HG02870 (cell line): ENCODE measurements around the gene KASH5.
"Not testable (repeated sequence)": the region's sequence is repeated elsewhere in the genome, so short reads cannot be mapped to it uniquely, and the experiment has no call there.

ENCODE experiments used
- ATAC-seq: cut with Tn5 transposase; IDR thresholded peaks from one replicate; pipeline ENCODE4 v1.9.1; 2021; ENCODE audit warnings: mild to moderate bottlenecking, moderate library complexity; ENCODE audit not compliant: unreplicated experiment

The KASH5 gene

DNA sequence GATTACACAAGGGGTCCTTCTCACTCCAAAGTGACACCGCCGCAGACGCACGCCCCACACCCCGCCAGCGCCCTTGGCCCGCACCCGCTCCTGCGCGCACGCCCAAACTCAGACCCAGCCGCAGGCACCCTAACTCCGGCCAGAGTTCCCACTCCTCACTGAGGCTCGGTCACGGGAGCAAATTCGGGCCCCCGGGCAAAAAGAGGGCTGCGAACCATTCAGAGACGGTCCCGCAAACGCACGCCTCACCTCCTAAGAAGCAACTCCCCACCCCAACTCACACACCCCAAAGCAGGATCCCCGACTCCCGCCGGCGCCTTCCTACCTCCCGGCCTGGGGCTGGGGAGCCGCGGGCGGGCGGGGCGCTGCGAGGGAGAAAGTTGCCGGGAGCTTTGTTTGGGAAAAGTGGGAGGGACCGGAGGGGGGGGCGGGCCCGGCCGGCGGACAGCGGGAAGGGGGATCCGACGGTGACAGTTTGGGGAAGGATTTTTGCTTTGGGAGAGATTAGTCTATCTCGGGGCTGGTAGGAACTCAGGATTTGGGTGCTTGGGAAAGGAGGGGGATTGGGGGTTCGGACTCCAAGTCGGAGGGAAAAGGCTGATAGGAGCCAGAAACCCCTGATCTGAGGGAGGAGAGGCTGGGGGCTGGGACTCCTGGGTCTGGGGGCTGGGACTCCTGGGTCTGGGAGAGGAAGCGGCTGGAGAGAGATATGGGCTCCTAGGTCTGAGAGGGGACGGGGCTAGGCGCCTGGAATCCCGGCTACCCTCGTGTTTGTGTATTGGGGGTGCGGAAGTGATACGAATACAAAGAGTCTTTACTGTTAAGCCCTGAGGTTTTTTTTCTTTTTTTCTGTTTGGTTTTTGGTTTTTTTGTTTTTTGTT lies 25.8 kb upstream of the KASH5 start, which contains the start of gene TEAD2:
Gene TEAD2, minus strand, starts transcription at position 369 of the 881 bp plus-strand sequence. CDS start 2,341 bp downstream, outside the sequence.
- no peak for ATAC-seq

DNA sequence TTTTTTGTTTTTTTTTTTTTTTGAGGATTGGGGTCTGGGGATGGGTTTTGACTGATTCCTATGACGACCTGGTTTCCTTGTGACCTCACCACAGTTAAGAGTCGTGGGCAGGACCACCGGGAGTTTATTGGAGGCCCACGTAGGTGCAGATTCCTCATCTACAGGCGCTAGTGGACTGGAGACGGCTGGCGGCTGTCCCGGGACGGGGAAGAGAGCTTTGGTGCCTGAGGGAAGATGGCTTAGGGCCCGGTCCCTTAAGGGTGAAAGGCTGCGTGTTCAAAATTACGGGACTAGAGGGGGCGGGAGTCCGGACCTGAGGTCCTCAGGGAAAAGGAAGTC lies 25.2 kb upstream of the KASH5 start:
- no peak for ATAC-seq

DNA sequence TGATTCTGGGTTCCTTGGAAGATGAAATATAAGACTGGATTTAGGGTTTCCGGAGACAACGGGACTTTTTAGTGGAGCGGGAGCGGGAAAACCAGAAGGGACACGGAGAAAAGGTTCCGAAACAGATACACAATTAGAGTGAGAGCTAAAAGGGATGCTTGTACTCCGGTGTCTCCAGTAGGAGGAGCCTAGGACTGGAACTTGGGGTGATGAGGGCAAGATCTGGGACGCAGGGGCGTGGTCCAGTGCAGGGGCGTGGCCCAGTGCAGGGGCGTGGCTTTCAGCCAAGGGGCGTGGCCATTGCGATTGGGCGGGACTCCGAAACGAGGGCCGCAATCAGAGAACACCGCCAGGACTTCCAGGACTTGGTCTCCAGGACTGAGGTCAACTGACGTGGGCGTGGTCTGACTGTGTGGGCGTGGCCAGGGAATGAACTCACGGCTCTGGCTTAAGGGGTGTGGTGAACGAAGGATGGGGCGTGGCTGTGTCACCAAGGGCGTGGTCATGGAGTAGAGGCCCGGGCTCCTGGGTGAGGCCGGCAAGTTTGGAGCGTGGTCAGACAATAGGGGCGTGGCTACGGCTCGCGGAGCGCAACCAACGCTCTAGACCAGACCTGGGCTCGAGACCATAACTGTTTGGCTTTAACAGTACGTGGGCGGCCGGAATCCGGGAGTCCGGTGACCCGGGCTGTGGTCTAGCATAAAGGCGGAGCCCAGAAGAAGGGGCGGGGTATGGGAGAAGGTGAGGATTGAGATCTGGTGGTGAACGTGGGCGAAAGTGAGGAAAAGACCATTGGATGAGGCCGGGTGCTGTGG lies 24.6 kb upstream of the KASH5 start, which contains the start of gene DKKL1:
Gene DKKL1, plus strand, starts transcription at position 610 of the 815 bp plus-strand sequence. Its CDS starts 122 bp downstream, at position 732.
- ATAC-seq: no peak

DNA sequence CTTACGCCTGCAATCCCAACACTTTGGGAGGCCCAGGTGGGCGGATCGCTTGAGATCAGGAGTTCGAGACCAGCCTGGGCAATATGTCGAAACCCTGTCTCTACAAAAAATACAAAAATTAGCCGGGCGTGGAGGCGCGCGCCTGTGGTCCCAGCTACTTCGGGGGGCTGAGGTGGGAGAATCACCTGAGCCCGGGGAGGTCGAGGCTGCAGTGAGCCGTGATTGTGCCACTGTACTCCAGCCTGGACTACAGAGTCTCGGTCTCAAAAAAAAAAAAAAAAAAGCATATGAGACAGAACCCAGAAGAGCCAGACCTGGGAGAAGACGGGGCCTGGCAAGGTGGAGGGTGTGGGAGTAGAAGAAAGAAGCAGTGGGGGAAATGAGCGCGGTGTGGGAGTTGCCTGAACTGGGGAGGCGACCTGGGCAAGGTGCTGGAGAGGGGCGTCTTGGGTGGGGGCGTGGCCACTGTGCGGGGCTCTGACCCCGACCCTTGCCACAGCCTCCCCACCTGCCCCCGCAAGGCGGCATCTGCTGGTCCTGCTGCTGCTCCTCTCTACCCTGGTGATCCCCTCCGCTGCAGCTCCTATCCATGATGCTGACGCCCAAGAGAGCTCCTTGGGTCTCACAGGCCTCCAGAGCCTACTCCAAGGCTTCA lies 23.8 kb upstream of the KASH5 start:
- no peak for ATAC-seq

DNA sequence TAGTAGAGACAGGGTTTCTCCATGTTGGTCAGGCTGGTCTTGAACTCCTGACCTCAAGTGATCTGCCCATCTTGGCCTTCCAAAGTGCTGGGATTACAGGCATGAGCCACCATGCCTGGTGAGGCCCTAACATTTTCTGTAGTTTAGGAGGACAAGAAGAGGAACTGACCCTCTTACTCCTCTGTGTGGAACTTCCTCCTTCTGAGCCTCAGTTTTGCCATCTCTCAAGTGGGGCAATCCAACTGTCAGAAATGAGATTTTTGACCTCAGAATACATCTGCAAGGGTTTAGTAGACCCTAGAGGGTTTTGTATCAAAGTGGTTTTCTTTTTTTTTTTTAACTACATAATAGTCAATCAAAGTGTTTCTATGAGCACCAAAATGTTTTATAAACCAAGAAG lies 21.9 kb upstream of the KASH5 start:
- no peak for ATAC-seq

DNA sequence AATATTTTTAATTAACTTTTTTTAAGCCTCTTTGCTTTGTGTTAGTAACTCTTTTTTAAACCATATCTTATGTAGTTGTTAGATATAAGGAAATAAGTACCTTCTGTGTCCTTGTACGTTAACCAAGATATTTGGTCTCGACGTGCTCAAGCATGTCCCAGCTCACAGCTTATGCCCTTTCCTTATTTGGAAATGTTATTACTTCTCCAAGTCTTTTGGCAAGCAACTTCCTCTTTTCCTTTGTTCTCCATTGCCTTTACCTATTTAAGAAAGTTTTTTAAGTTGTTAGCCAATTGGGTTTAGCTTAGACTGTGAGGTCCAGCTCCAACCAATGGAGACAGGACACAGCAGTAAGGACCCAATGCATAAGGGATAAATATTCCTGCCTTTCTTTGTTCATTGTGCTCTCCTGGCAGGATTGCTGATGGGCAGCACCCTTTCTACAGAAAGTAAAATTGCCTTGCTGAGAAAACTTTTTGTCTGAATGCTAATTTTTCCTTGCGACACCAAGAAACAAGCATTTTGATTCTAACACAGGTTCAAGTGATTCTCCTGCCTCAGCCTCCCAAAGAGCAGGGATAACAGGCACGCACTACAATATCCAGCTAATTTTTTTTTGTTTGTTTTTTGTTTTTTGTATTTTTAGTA lies 19.2 kb upstream of the KASH5 start:
- no peak for ATAC-seq

DNA sequence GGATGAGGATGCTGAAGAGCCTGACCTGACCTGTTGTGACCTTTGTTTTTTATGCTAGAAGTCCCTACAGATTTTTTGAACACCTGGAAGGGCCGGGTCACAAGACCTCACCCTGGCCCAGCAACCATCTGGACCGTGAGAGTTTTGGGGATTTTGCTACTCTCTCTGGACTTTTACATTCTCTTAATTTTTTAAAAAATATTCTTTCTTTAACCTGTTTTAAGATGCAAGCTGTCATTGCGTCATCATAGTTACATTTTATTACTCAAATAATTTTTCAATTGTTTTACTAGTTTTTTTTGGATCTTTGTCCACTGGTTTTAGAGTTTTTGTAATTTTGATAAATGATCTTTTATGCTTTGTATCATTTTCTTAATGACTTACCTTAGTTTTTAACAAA lies 16.9 kb upstream of the KASH5 start:
- no peak for ATAC-seq

DNA sequence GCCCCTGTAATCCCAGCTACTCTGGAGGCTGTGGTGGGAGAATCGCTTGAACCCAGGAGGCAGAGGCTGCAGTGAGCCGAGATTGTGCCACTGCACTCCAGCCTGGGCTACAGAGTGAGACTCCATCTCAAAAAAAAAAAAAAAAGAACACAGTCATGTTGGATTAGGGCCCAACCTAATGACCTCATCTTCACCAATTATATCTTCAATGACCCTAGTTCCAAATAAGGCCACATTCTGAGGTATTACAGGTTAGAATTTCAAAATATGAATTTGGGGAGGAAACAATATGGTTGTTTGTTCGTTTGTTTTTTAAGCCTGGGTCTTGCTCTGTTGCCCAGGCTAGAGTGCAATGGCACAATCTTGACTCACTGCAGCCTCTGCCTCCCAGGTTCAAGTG lies 14.9 kb upstream of the KASH5 start:
- not testable (repeated sequence) for ATAC-seq

DNA sequence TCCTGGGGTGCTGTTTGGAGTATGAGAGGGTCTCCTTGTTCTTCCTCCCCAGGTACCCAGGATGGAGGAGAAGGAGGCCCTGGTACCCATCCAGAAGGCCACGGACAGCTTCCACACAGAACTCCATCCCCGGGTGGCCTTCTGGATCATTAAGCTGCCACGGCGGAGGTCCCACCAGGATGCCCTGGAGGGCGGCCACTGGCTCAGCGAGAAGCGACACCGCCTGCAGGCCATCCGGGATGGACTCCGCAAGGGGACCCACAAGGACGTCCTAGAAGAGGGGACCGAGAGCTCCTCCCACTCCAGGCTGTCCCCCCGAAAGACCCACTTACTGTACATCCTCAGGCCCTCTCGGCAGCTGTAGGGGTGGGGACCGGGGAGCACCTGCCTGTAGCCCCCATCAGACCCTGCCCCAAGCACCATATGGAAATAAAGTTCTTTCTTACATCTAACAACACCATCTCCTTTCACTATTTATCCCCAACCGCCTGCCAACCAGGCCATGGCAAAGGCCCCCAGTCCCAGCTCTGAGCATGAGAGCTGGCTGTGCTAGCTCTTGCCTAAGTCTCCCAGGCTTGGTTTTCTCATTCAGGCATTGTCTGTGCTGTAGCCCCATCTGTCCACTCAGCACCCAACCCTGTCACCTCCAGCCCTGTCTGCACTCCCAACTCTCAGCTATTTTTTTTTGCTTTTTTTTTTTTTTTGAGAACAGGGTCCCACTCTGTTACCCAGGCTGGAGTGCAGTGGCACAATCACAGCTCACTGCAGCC lies 13.2 kb upstream of the KASH5 start:
- ATAC-seq: no peak

DNA sequence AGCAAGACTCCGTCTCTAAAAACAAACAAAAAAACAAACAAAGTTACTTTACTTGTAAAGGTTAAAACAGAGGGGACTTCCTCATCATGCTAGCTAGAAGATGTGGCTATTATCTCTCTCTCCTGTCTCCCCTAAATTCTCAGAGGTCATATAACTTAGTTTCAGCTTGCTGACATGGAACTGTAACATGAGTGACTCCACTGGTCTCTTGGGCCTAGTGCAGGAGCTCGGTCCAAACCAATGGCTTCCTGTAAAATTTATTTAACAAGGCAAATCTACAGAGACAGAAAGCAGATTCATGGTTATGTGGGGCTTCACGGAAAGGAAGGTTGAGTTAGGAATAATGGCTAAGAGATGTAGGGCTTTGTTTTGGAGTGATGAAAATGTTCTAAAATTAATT lies 9.5 kb upstream of the KASH5 start:
- ATAC-seq: no peak

DNA sequence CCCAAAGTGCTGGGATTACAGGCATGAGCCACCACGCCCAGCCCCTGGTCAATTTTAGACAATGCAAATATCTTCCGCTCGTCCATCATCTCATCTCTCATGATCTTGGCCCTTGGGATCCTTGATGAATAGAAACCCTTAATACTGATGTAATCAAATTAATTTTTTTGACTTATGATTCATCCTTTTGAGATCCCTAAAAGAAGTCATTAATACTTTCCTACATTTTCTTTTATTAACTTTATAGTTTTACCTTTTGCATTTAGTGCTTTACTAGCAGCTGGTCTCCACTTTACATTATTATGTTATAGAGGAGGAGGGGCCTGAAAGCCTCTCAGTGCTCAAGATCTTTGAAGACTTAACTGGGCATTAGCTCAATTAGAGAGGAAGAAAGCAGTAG lies 7.7 kb upstream of the KASH5 start:
- no peak for ATAC-seq

DNA sequence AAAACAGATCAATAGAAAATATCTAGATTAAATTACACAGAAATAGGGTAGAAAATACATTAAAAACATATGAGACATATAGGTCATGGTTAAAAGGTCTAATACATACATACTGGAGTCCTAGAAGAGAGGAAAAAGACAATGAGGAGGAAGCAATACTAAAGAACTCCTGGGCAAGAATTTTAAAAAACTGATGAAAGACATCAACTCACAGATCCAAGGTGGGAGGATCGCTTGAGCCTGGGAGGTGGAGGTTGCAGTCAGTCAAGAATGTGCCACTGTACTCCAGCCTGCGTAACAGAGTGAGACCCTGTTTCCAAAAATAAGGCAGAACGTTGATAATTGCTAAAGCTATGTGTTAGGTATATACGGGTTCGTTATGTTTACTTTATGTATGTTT lies 5.4 kb upstream of the KASH5 start:
- no peak for ATAC-seq

DNA sequence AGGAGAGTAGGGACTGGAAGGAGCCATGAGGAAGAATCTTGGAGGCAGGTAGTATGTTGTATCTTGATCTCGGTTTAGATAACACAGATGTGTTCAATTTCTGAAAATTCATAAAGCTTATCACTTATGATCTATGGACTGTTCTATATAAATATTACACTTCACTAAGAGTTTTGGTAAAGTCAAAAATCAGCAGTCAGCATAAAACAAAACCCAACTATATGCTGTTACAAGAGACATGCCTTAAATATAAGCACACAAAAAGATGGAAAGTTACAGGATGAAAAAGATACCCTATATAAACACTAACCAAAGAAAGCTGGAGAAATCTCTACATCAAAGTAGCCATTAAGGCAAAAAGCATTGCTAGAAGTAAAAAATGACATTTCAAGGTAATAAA lies 4.5 kb upstream of the KASH5 start:
- no peak for ATAC-seq

DNA sequence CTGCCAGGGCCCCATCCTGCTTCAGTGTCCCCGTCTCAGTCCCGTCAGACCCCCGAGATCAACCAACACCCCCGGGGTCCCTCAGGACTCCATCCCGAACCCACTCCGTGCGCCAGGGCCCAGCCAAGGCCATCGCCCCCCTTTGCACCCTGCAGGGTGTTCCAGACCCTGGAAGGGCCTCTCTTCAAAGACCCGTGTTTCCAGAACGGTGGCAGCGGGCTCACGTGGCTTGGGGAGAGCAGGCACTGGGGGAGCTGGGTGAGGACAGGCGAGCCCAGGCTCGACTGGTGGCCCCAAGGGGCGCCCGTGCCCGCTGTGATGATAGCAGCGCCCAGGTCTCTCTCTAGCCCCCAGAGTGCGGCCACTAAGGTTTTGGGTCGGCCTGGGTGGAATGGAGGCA lies 1.4 kb downstream of the KASH5 start:
- ATAC-seq: no peak

DNA sequence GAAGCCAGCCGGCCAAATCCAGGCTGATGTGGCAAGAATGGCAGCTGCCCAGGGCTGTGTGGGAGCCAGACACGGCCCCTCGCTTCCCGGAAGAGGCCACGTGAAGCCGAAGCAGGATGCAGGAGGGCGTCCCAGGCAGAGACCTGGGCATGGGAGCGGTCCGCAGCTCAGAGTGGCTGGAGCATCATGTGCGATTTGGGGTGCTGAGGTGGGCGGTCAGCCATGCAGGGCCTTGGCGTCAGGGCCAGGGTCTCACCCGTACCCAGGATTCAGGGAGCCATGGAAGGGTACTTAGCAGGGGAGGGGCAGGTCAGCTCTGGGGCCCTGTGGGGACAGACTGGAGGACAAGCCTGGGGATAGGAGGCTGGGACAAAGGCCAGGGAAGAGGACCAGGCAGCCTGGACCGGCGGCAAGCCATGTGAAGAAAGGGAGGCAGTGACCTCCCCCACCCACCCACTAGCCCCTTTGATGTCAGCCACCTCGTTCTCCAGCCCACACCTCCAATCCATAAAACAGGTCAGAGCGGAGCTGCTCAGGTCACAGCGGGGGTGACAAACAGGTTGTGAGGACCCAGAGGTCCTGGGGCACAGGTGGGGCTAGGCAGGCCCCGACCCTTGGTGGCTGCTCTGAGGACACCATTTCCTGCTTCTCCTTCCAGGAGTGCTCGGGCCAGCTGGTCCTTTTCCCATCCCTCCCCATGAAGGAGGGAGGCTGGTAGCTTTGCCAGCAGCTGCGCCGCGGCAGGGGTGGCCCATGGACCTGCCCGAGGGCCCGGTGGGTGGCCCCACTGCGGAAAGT lies 2.3 kb downstream of the KASH5 start:
- no peak for ATAC-seq

DNA sequence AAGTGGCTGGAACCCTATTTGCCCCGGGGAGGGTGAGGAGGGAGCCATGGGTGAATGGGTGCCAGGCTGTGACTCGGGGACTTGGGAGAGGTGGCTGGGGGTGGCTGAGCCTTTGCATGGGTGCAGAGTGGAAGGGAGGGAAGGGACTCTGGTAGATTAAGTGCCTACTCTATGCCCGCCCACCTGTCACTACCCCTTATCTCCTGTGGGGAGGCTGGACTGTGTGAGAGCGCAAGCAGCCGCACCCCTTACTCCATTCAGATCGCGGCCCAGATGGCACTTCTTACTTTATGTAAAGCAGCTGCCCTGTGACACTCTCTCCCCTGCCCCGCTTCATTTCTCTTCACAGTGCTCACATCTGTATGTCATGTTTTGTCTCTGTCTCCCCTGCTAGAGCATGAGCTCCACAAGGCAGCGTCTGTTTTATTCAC lies 2.9 kb downstream of the KASH5 start:
- no peak for ATAC-seq

DNA sequence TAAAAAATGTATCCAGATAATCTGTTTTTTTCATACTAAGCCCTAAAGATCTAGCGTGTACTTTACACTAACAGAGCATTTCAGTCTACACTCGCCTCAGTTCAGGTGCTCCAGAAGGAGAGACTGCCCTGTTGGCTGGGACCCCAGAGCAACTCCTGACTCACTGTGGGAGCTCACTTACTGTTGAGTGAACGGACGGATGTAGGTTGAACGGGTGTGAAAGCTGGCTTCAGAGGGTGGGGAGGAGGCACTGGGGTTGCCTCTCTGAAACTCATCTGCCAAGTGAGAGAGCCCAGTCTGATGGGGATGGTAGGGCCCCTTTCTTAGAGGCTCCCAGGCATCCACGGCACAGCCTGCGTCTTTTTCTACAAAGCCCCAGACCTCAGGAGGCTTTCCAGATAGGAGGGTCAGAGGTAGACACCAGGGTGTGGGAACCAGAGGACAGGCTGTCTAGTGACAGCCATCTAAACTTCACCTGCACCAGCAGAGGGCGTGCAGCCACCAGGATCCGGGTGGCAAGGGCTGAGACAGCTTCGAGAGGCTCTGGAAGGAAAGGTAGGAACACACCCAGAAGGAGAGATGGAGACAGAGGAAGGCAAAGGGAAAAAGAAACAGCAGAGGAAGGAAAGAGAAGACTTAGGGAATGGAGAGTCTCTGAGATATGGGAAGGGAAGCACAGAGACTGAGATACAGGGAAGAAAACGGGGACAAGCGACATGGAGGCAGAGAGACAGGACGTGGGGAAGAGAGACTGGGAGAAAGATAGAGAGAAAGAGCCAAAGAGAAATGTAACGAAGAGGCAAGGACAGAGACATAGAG lies 3.7 kb downstream of the KASH5 start:
- ATAC-seq: no peak

DNA sequence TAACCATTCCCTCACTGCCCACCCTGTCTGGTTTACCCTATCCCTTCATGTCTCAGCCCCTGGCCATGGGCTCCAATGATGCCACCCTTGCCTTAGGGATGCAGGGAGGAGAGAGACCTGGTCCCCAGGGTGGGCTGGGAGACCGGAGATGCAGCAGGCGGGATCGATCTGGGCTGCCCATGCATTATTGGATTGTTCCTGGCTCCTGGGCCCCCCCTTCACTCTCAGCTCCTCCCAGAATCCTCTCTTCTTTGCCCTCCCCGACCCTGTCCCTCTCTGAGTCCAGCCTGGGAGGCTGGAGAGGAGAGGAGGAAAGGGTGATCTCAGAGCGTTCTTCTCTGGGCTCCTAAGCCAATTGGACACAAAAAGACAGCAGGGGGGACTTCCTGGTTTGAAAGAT lies 5.8 kb downstream of the KASH5 start:
- ATAC-seq: no peak
